ENCODE results near the gene LPP. TPM values are rescaled to one million over a fixed set of nuclear protein-coding genes. Genes with fewer than 3 reads are reported as not detected.
A peak's percentile ranks its signal among the peaks of the same experiment; 100 is the strongest.

LPP gene
- total RNA-seq, 1 donor from 2014 or later = 184 TPM

- Mint-ChIP-seq H3K9me3 (ENCODE audit: unreplicated experiment) (no peaks in the 10 kb centered on the region), H3K27me3 (ENCODE audit: unreplicated experiment) (no peaks in the 10 kb centered on the region), H3K4me1 (ENCODE audit: unreplicated experiment) (peaks cover 61% of the 10 kb centered on the region), H3K36me3 (ENCODE audit: unreplicated experiment) (no peaks in the 10 kb centered on the region), H3K27ac (ENCODE audit: unreplicated experiment) (peak overlapping the region; percentile 44), H3K4me3 (ENCODE audit: unreplicated experiment) (no peak overlapping the region)
- no peak for DNase-seq (ENCODE audit: extremely low spot score, unreplicated experiment)
- TF ChIP-seq CTCF (IDR thresholded peaks at IDR 0.05) = no peak
These were observed 138.9 kb downstream of the LPP start for GRCh38 chr3:188292827-188293226.

DNA sequence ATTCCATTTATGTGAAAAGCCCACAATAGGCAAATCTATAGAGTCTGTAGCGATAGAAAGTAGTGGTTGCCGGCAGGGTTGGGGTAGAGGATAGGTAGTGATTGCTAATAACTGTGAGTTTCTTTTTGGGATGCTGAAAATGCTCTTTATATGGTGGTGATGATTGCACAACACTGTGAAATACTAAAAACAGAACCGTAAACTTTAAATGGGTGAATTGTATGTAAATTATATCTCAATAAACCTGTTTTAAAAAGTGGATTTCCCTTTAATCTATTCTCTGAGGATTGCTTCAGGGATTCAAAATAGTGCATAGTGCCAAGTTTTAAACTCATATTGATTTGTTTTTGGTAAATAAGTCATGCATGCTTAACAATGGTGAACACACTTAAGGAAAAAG is 140.2 kb downstream of the LPP start:
- Mint-ChIP-seq H3K9me3 (ENCODE audit: unreplicated experiment) (peaks cover 4% of the 10 kb centered on the region), H3K27me3 (ENCODE audit: unreplicated experiment) (no peaks in the 10 kb centered on the region), H3K27ac (ENCODE audit: unreplicated experiment) (peak overlapping the region; percentile 96), H3K4me3 (ENCODE audit: unreplicated experiment) (no peak overlapping the region), H3K36me3 (ENCODE audit: unreplicated experiment) (peaks cover 4% of the 10 kb centered on the region), H3K4me1 (ENCODE audit: unreplicated experiment) (peaks cover 73% of the 10 kb centered on the region)
- no peak for TF ChIP-seq CTCF (IDR thresholded peaks at IDR 0.05)
- DNase-seq (ENCODE audit: extremely low spot score, unreplicated experiment) = no peak

DNA sequence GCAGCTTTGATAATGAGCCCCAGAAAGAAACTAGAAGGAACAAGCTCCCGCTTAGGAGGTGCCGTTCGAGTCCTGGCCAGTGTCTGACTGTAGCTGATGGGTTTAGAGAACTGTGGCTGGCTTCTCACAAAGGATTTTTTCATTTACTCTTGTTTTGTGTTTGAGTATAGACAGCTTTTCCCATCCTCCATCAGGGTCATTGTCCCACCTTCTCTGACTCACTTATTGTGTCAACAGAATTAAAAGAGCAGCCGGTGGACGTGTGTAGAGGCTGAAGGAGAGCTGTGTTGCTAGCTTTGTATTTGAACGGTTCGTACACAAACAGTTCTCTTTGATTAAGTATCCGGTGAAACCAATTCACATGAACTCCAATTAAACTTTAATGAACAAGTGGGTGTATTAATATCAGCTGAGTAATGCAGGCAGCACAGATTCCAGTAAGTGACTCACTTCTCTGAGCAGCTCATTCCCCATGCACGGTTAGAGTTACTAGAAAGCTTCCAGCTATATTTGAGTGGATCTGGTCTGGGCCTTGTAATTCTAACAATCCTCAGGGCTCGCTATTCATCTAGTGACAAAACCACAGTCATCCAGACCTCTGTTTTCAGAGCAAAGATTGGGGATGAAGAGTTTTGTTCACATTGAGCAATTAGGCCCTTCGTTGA is 141.0 kb downstream of the LPP start:
- Mint-ChIP-seq H3K27me3 (ENCODE audit: unreplicated experiment) (no peaks in the 10 kb centered on the region), H3K36me3 (ENCODE audit: unreplicated experiment) (peaks cover 5% of the 10 kb centered on the region), H3K4me3 (ENCODE audit: unreplicated experiment) (peak overlapping the region; percentile 26), H3K9me3 (ENCODE audit: unreplicated experiment) (peaks cover 4% of the 10 kb centered on the region), H3K27ac (ENCODE audit: unreplicated experiment) (peak overlapping the region; percentile 96), H3K4me1 (ENCODE audit: unreplicated experiment) (peaks cover 81% of the 10 kb centered on the region)
- no peak for TF ChIP-seq CTCF (IDR thresholded peaks at IDR 0.05)
- DNase-seq (ENCODE audit: extremely low spot score, unreplicated experiment) = no peak

DNA sequence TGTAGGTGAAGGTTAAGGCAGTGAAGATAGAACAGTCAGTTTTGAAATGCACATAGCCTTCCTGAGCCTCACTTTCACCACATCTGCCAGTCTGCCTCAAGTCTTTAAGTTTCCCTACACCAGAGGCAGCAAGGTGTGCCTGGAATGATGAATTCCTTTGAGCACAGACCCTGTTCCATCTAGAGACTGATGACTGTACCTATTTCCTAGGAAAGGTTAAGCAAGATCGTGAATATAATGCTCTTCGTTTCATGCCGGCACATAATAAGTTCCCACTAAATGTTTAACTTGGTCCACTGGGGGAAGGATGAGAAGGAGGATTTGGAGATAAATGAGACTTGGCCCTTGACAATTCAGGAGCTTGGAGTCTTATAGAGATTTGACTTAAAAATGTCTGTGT is 141.9 kb downstream of the LPP start:
- H3K27me3 Mint-ChIP-seq (ENCODE audit: unreplicated experiment) = no peaks in the 10 kb centered on the region
- peaks cover 82% of the 10 kb centered on the region for H3K4me1 Mint-ChIP-seq (ENCODE audit: unreplicated experiment)
- no peak overlapping the region for H3K4me3 Mint-ChIP-seq (ENCODE audit: unreplicated experiment)
- H3K27ac Mint-ChIP-seq (ENCODE audit: unreplicated experiment) = peak overlapping the region; percentile 96
- TF ChIP-seq CTCF (IDR thresholded peaks at IDR 0.05) = no peak
- peaks cover 5% of the 10 kb centered on the region for H3K36me3 Mint-ChIP-seq (ENCODE audit: unreplicated experiment)
- DNase-seq (ENCODE audit: extremely low spot score, unreplicated experiment) = no peak
- peaks cover 4% of the 10 kb centered on the region for H3K9me3 Mint-ChIP-seq (ENCODE audit: unreplicated experiment)

DNA sequence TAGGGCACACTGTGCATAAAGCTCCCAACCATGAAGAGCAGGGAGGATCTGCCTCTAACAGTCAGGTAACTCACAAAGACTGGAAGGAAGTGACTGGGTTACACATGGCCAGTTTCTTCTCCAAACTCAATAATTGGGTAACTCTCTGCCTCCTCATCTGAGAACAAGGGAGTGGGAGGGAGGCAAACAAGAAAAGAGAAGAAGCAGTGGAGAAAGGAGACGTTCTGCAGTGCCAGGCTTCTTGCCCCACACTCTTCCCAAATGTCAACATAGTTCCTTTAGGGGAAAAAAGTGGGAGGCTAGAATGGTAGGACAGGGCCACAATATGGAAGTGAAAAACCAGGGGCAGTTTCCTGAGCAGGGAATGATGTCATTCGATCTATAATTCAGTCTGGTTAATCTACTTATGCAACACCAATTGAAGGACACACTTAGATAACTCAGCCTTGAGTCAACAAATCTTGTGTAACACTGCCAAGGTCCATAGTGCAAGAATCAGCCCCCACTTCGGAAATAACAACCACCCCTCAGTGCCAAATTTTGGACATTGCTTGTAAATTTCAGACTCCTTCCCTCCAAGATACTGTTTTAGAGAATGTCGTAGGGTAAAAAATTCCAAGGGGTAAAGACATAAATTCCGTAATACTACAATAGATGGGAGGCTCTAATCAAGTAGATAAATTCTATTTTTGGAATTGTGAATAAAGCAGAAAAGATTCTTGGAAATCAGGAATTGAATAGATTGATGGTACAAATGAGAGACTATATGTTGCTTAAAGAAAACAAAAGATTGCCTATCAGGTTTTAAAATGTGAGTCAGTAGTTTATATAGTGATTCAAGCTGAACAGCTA is 143.0 kb downstream of the LPP start:
- Mint-ChIP-seq H3K27ac (ENCODE audit: unreplicated experiment) (peak overlapping the region; percentile 96), H3K27me3 (ENCODE audit: unreplicated experiment) (no peaks in the 10 kb centered on the region), H3K36me3 (ENCODE audit: unreplicated experiment) (peaks cover 7% of the 10 kb centered on the region), H3K4me1 (ENCODE audit: unreplicated experiment) (peaks cover 84% of the 10 kb centered on the region), H3K9me3 (ENCODE audit: unreplicated experiment) (peaks cover 4% of the 10 kb centered on the region), H3K4me3 (ENCODE audit: unreplicated experiment) (no peak overlapping the region)
- no peak for DNase-seq (ENCODE audit: extremely low spot score, unreplicated experiment)
- TF ChIP-seq CTCF (IDR thresholded peaks at IDR 0.05) = no peak

All from osteocyte (in vitro differentiated cells).